HepG2 (cell line): ENCODE measurements around the gene DDR2. TPM values are rescaled to one million over a fixed set of nuclear protein-coding genes. Genes with fewer than 3 reads are reported as not detected.

ENCODE experiments used
- ATF3 ChIP-seq: sonication (generic); formaldehyde crosslinking; IDR thresholded peaks from 2 replicates; pipeline ENCODE4 v1.4.0; 2020; ENCODE audit warnings: missing genetic modification reagents
- CEBPB ChIP-seq: IDR thresholded peaks from 2 replicates; pipeline ENCODE4 v1.6.1; 2011; ENCODE audit warnings: low read depth, low read length, improper control_type of control experiment, borderline replicate concordance
- CEBPZ ChIP-seq: IDR thresholded peaks from 2 replicates; pipeline ENCODE4 v1.6.1; 2012; ENCODE audit warnings: low read length, improper control_type of control experiment
- HDAC1 ChIP-seq: sonication (generic); formaldehyde crosslinking; IDR thresholded peaks from 2 replicates; pipeline ENCODE4 v1.5.1; 2020; ENCODE audit warnings: mild to moderate bottlenecking, missing genetic modification reagents
- KLF13 ChIP-seq: sonication (generic); formaldehyde crosslinking; IDR thresholded peaks from 2 replicates; pipeline ENCODE4 v1.4.0; 2020; ENCODE audit warnings: mild to moderate bottlenecking, missing genetic modification reagents
- MYC ChIP-seq: sonication (generic); formaldehyde crosslinking; IDR thresholded peaks from 2 replicates; pipeline ENCODE4 v1.9.0; 2021; ENCODE audit warnings: missing genetic modification reagents, borderline replicate concordance
- NFE2L1 ChIP-seq: sonication (generic); formaldehyde crosslinking; IDR thresholded peaks from 2 replicates; pipeline ENCODE4 v1.4.0; 2020; ENCODE audit warnings: missing genetic modification reagents, mild to moderate bottlenecking, borderline replicate concordance
- PRDM10 ChIP-seq: sonication (generic); formaldehyde crosslinking; IDR thresholded peaks from 2 replicates; pipeline ENCODE4 v1.4.0; 2020; ENCODE audit warnings: low read depth, missing genetic modification reagents
- U2AF1 ChIP-seq: fragments of 200-400 bp; formaldehyde crosslinking; optimal IDR thresholded peaks from 2 replicates; pipeline ENCODE3; 2017; ENCODE audit warnings: mild to moderate bottlenecking, low read depth, low read length
- USF2 ChIP-seq, 2 experiments: sonication (generic) in 1 of 2; formaldehyde crosslinking in 1 of 2; IDR thresholded peaks; 2 replicates each; pipeline versions ENCODE4 v1.5.1 to v1.6.1; 2011 to 2020; ENCODE audit warnings: borderline replicate concordance in 1 of 2, low read depth in 1 of 2, low read length in 1 of 2, mild to moderate bottlenecking in 1 of 2, missing genetic modification reagents in 1 of 2, moderate library complexity in 1 of 2
- ZHX1 ChIP-seq: sonication (generic); formaldehyde crosslinking; IDR thresholded peaks from 2 replicates; pipeline ENCODE4 v1.8.1; 2022; ENCODE audit warnings: low read depth, mild to moderate bottlenecking, missing genetic modification reagents
- ZNF280D ChIP-seq: sonication (generic); formaldehyde crosslinking; IDR thresholded peaks from 2 replicates; pipeline ENCODE4 v1.5.1; 2020; ENCODE audit warnings: mild to moderate bottlenecking, missing genetic modification reagents
- ZNF546 ChIP-seq: sonication (generic); formaldehyde crosslinking; conservative IDR thresholded peaks from 2 replicates; pipeline ENCODE4 v1.8.1; 2023; ENCODE audit warnings: mild to moderate bottlenecking, missing genetic modification reagents
- polyA plus RNA-seq, 8 experiments: library from polyadenylated mRNA; depleted of rRNA in 3 of 8; stranded (reverse) in 7 of 8; unstranded in 1 of 8; fragments of >200 nt; fragmentation: Illumina TruSeq in 4 of 8; extraction: Trizol in 4 of 8; gene quantifications; 2 replicates each; pipeline versions ENCODE4 v1.2.1 to v1.2.3, GENCODE V29; 2011 to 2016; ENCODE audit warnings: low read depth in 4 of 8, missing spikeins in 1 of 8, mixed read lengths in 1 of 8; ENCODE audit not compliant: insufficient read depth in 1 of 8
- total RNA-seq, 5 experiments: library from RNA; depleted of rRNA; stranded (reverse); fragments of >200 nt; fragmentation: Illumina TruSeq; extraction: Trizol; gene quantifications; 2 replicates each; pipeline ENCODE4 v1.2.3, GENCODE V29; 2016; ENCODE audit warnings: low read depth in 1 of 5

The DDR2 gene
- total and polyA plus RNA-seq, 2 of the 13 experiments (the other 11 are each of a cell fraction or from before 2014, with no cell fraction given): 0.36 to 0.38 TPM

GRCh38 chr1:162681122-162681436, 48.8 kb downstream of the DDR2 start (continued):
- no peak for TF ChIP-seq USF2 (IDR thresholded peaks at IDR 0.05; ENCODE audit: low read depth, low read length)
- no peak for TF ChIP-seq USF2 (CRISPR knock-in tag; IDR thresholded peaks at IDR 0.05; ENCODE audit: borderline replicate concordance)
- no peak for TF ChIP-seq CEBPZ
- TF ChIP-seq NFE2L1 (CRISPR knock-in tag): no peak
- TF ChIP-seq ZNF546 (CRISPR knock-in tag): no peak
- TF ChIP-seq PRDM10 (CRISPR knock-in tag): no peak
- no peak for TF ChIP-seq ZNF280D
- no peak for TF ChIP-seq KLF13 (CRISPR knock-in tag)
- no peak for TF ChIP-seq U2AF1
- no peak for TF ChIP-seq ATF3 (CRISPR knock-in tag)
- TF ChIP-seq ZHX1 (CRISPR knock-in tag): no peak
- peak; percentile 69 for TF ChIP-seq CEBPB
- no peak for TF ChIP-seq MYC (CRISPR knock-in tag)
- no peak for TF ChIP-seq HDAC1
